Measurements from ENCODE around the gene DCTN2.
"Not testable (repeated sequence)": the region's sequence is repeated elsewhere in the genome, so short reads cannot be mapped to it uniquely, and the experiment has no call there.

The DCTN2 gene

GRCh38 chr12:57546438-57547287, at the start of gene DCTN2:
Gene DCTN2, minus strand, starts transcription at chr12:57547192. Its CDS starts 129 bp downstream, at chr12:57547063.
- DNase-seq = peak; percentile 98

- DNase-seq = no peak
Observed at GRCh38 chr12:57593187-57593586, 46.2 kb upstream of the DCTN2 start.

DNA sequence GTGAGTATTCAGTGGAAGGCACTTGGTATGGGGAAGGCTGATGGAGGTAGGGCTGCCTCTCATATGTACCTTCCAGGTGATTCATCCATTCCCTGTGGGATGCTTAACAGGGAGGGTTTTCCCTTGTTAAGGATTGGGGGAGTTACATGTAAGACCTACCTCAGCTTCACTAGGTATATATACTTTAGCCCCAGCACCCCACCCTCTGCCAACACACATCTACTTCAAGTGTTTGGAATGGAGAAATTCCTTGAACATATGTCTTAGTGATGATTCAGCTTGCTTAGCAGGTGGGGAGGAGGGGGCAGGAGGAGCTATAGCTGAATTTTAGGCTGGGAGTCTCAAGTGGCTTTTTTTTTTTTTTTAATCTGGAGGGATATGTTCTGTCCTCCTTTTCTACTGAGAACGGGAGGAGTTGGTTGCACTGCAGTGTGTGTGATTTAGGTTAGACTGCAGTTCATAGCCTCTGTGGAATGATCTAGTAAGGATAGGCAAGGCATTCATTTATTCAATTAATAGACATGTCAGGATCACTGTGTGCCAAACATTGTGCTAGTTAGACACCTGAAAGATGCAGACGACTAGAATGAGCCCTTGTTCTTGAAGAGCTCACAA, 45.7 kb upstream of the DCTN2 start:
- no peak for DNase-seq

GRCh38 chr12:57591782-57592325, 44.9 kb upstream of the DCTN2 start:
- no peak for DNase-seq

DNA sequence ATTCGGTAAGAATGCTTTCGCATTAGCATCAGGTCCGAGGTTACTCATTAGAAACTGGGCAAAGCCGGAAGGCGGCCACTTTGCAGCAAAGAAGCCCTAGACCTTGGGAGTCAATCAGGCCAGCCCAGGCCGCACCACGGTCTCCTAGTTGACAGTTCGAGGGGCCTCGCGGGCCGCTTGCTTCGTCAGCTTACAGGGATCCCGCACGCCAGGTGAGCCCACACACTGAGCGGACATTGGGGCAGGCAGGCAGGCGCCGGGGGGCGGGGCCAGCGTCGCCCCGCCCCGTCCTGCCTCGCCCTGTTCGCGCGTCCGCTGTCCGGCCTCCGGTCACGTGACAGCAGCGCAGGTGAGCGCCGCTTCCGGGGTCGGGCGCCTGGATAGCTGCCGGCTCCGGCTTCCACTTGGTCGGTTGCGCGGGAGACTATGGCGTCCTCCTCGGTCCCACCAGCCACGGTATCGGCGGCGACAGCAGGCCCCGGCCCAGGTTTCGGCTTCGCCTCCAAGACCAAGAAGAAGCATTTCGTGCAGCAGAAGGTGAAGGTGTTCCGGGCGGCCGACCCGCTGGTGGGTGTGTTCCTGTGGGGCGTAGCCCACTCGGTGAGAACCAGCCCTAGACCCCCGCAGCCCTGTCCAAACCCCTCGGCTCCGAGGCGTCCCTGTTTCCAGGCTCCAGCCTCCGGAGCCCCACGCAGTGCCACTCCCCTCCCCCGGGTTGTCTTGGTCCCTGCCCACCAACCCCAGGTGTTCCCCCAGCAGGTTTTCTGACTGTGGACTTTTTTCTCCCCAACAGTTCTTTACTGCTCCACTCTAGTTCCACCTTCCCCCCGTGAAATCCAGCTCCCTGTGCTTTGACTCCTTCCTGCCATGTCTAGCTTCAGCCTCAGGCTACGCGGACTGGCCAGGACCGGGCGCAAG, 44.1 kb upstream of the DCTN2 start, which contains the start of gene PIP4K2C:
Gene PIP4K2C, plus strand, starts transcription at position 329 of the 918 bp plus-strand sequence. Its CDS starts 98 bp downstream, at position 427.
- DNase-seq = peak; percentile 80

DNA sequence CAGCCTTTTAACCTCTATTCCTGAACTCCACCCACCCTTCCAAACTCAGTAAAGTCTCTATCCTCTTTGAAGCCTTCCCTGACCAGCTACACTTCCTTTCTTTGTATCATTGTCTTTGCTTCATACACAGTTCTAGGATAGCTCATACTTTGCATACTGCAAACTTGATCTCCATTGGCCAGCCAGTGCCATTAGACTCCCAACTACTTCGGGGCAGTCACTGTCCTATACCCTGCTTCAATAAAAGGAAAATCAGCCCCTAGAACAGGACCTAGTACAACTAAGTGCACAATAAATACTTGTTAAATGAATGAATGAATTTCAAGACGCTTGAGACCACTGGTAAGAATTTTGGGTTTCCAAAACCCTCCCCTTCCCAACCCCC, 43.5 kb upstream of the DCTN2 start:
- no peak for DNase-seq

GRCh38 chr12:57588951-57589610, 42.1 kb upstream of the DCTN2 start:
- not testable (repeated sequence) for DNase-seq

- no peak for DNase-seq
Observed at GRCh38 chr12:57586832-57587429, 39.9 kb upstream of the DCTN2 start.

DNA sequence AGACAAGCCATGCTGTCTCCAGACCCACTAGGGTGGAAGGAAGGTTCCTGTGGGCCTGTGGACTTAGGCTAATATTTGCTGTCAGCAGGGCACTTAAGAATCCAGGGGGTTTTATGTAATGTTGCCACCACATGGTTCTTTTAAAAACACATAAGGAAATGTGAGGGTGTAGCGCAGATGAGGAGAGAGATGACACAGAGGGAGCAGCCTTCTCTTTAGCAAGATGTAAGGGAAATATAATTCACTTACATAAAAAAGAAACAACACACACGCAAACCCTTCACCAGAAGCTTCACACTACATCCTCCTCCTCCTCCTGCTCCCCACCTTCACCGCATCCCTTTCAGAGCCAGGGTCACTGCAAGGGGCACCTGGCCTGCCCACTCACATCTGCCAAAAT, 39.1 kb upstream of the DCTN2 start:
- no peak for DNase-seq

GRCh38 chr12:57585156-57585555, 38.2 kb upstream of the DCTN2 start:
- DNase-seq = no peak

GRCh38 chr12:57584690-57585089, 37.7 kb upstream of the DCTN2 start:
- DNase-seq = no peak

GRCh38 chr12:57584050-57584449, 37.1 kb upstream of the DCTN2 start:
- DNase-seq = no peak

DNA sequence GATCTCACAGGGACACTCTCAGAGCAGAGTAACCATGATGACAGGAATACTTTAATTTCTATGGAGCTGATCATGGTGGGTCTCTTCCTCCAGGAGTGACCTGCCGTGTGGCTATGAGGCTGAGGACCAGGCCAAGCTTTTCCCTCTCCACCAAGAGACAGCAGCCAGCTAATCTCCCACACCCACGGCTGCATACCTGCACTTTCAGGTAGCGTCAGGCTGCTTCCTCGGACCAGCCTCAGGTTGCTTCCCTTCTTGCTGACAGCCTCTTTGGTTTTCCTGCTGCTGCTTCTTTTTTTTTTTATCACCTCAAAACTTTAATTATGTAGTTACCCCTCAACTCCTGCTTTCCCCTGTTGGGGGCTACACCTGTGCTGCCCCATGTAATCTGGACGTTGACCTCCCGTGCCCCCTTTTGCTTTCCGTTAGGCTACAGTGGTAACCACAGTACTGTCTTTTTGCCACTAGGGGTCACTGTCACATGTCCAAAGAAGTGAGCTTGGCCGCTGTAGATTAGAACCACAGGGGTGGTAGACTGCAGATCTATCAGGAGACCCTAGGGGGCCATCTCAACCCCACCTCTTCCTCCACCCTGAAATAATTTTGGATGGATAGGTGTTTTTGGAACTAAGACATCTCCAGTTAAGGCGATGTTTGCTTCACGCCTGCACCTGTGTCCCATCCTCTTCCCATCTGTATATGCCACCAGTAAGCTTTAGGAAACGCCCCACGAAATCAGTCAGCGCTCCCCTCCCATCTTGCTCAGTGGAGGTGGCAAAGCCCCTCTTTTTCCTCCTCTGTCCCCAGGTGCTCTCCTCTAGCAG, 36.2 kb upstream of the DCTN2 start:
- DNase-seq = peak; percentile 73

GRCh38 chr12:57582440-57582839, 35.4 kb upstream of the DCTN2 start:
- DNase-seq = no peak

DNA sequence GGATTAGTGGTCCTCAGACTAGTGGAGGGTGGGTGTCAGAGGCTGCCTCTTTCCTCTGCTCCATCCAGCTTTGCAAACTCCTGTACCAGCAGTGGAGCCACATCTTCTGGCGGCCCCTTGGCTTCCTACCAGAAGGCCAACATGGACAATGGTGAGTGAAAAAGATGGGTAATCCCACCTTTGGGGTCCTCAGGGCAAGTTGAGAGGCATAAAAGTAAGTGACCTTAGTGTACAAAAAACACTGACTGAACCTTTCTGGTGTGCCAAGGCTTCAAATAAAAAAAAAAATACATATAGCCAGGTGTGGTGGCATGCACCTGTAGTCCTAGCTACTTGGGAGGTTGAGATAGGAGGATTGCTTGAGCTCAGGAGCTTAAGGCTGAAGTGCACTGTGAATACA, 34.8 kb upstream of the DCTN2 start:
- no peak for DNase-seq

- no peak for DNase-seq
Observed at GRCh38 chr12:57580466-57580795, 33.4 kb upstream of the DCTN2 start.

DNA sequence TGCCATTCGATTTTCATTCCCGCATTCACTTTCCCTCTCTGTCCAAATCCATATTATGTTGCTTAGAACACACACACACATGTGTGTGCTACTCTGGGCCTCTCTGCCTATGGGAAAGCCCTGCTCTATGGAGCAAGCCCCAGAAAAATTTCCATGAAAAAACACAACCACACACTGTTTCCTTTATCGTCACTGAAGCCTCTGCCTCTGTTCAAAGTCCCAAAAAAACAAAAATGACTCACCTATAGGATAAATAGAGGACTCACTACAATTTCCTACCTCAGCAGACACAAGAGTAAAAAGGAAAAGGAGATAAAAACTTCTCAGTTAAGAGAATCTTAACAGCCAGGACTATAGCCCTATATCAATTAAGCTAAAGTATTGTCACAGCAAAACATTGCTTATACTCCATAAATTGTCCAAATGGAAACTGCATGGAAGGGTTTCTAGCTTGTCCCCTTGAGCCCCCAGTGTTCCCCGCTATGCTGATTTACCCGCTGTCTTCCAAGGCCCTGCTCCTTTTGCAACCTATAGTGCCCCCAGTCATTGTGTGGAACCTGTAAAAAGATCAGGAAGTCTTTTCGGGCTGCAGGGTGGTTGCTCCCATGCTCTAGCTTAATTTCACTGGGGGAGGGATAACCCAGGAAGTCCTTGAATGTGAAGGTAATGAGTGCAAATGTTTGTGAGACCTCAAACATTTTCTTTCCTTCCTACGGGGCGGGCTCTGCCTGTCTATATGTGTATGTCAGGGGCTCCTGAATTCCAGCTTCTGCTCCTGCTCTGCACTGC, 32.9 kb upstream of the DCTN2 start:
- no peak for DNase-seq

GRCh38 chr12:57579011-57579410, 32.0 kb upstream of the DCTN2 start:
- DNase-seq = no peak

DNA sequence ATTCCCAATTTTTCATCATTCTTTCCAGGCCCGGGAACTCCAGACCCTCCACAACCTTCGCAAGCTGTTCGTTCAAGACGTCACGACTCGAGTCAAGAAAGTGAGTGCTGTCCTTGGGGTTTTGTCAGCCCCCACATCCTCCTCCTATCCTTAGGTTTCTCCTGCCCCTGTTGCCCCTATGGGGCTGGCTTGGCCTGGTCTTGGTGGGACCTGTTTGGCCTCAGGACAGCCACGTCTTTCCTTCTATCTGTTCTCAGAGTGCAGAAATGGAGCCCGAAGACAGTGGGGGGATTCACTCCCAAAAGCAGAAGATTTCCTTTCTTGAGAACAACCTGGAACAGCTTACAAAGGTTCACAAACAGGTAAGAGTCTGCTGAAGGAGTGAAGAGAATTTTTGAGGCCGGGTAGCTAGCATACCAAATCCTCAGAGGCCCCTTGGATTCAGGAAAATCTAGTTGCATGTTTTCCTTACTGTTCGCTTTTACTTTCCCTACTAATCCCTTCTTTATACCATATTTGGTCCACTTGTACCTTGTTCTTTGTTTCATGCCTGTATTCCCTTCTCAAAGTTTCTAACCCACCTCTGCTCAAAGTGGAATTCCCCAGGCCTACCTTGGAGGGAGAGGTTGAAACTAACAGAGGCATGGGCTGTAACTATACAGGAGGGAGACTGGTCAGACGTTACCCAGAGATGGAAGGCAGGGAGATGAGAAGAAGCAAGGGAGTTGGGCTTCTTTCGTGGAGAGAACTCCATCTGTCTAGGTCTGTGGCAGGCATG, 31.2 kb upstream of the DCTN2 start:
- DNase-seq = no peak

Measured in femur (tissue), 1 donor.